Measurements from ENCODE around the gene CMTM5.

Gene CMTM5

GRCh38 chr14:23364164-23365035 is 12.4 kb upstream of the CMTM5 start:
- TF ChIP-seq ZNF8 (CRISPR knock-in tag; IDR thresholded peaks at IDR 0.05) (no peak), GLIS3 (CRISPR knock-in tag; IDR thresholded peaks at IDR 0.05) (no peak), POU6F1 (CRISPR knock-in tag; IDR thresholded peaks at IDR 0.05; ENCODE audit: borderline replicate concordance, low read depth) (no peak)
- peak; percentile 2; the same call in 2 of the 3 replicates for ATAC-seq

- no peak for TF ChIP-seq ZFP30 (CRISPR knock-in tag; IDR thresholded peaks at IDR 0.05)
- TF ChIP-seq RARB (CRISPR knock-in tag; IDR thresholded peaks at IDR 0.05), result no peak
- TF ChIP-seq ZC3H10 (CRISPR knock-in tag; IDR thresholded peaks at IDR 0.05), result no peak
- no peak for TF ChIP-seq GLIS3 (CRISPR knock-in tag; IDR thresholded peaks at IDR 0.05)
- no peak for TF ChIP-seq PATZ1 (CRISPR knock-in tag; IDR thresholded peaks at IDR 0.05; ENCODE audit: borderline replicate concordance)
- no peak for TF ChIP-seq ISL1 (CRISPR knock-in tag; IDR thresholded peaks at IDR 0.05)
- no peak for TF ChIP-seq TOX (CRISPR knock-in tag; IDR thresholded peaks at IDR 0.05; ENCODE audit: borderline replicate concordance)
- no peak for TF ChIP-seq ESRRG (CRISPR knock-in tag; IDR thresholded peaks at IDR 0.05)
- TF ChIP-seq ZNF565 (CRISPR knock-in tag; conservative IDR thresholded peaks at IDR 0.05; ENCODE audit: low read depth), result no peak
- no peak for TF ChIP-seq TCF4 (CRISPR knock-in tag; IDR thresholded peaks at IDR 0.05; ENCODE audit: borderline replicate concordance)
- TF ChIP-seq ZNF8 (CRISPR knock-in tag; IDR thresholded peaks at IDR 0.05), result no peak
- no peak for TF ChIP-seq CREB5 (CRISPR knock-in tag; IDR thresholded peaks at IDR 0.05; ENCODE audit: low read depth)
- no peak for TF ChIP-seq CSRNP3 (CRISPR knock-in tag; IDR thresholded peaks at IDR 0.05)
- no peak for TF ChIP-seq CSDC2 (CRISPR knock-in tag; IDR thresholded peaks at IDR 0.05)
- ATAC-seq, result peak; percentile 26
Observed at GRCh38 chr14:23365036-23365731, 11.7 kb upstream of the CMTM5 start, which contains the start of gene EFS. EFS (minus strand) TSS chr14:23365172; CDS start chr14:23365025, 147 bp downstream.

- TF ChIP-seq ZNF565 (CRISPR knock-in tag; conservative IDR thresholded peaks at IDR 0.05; ENCODE audit: low read depth), result no peak
- no peak for TF ChIP-seq CSDC2 (CRISPR knock-in tag; IDR thresholded peaks at IDR 0.05)
- TF ChIP-seq PPARA (CRISPR knock-in tag; IDR thresholded peaks at IDR 0.05; ENCODE audit: borderline replicate concordance), result no peak
- TF ChIP-seq SNAI2 (CRISPR knock-in tag; IDR thresholded peaks at IDR 0.05), result no peak
- no peak for TF ChIP-seq CSRNP3 (CRISPR knock-in tag; IDR thresholded peaks at IDR 0.05)
- no peak for TF ChIP-seq ARNTL (CRISPR knock-in tag; IDR thresholded peaks at IDR 0.05; ENCODE audit: borderline replicate concordance, low read depth)
- no peak for TF ChIP-seq POU6F1 (CRISPR knock-in tag; IDR thresholded peaks at IDR 0.05; ENCODE audit: borderline replicate concordance, low read depth)
- no peak for TF ChIP-seq ZFP3 (CRISPR knock-in tag; IDR thresholded peaks at IDR 0.05)
- no peak for TF ChIP-seq TCF4 (CRISPR knock-in tag; IDR thresholded peaks at IDR 0.05; ENCODE audit: borderline replicate concordance)
- no peak for TF ChIP-seq ZFP30 (CRISPR knock-in tag; IDR thresholded peaks at IDR 0.05)
- TF ChIP-seq PATZ1 (CRISPR knock-in tag; IDR thresholded peaks at IDR 0.05; ENCODE audit: borderline replicate concordance), result no peak
- peak; percentile 82 for ATAC-seq
Observed at GRCh38 chr14:23365732-23366425, 11.0 kb upstream of the CMTM5 start.
